ENCODE results near the gene PER3. TPM values are rescaled to one million over a fixed set of nuclear protein-coding genes. Genes with fewer than 3 reads are reported as not detected.

PER3 gene
- total and polyA plus RNA-seq, 2 of the 4 experiments (the other 2 are of a cell fraction), result 3.4 to 4.2 TPM

- H3K36me3 ChIP-seq (ENCODE audit: control insufficient read depth, insufficient read depth, low read length), result peaks cover 12% of the 10 kb centered on the region
- H2AFZ ChIP-seq (replicated peaks; ENCODE audit: low read length, poor library complexity), result no peak overlapping the region
- no peak overlapping the region for H3K14ac ChIP-seq (replicated peaks; ENCODE audit: low read depth, low read length)
- no peak overlapping the region for H3K4me2 ChIP-seq (ENCODE audit: low read depth, low read length)
- no peaks in the 10 kb centered on the region for H3K4me1 ChIP-seq (ENCODE audit: control insufficient read depth, insufficient read depth, low read length)
- in situ Hi-C loops (cut with MboI; ENCODE audit: low sequenced_read_pairs), result no loop called here
- no peak overlapping the region for H2AK9ac ChIP-seq (replicated peaks; ENCODE audit: low read depth, low read length, poor library complexity)
- H3K4me3 ChIP-seq (ENCODE audit: insufficient read depth, low read depth, low read length), result no peak overlapping the region
- WGBS, 2 experiments (ENCODE audit: extremely low coverage in 2 of 2, insufficient read length in 1 of 2), result 100% methylated on average over 4 of the region's 8 CpGs; no CpG with 5 or more reads in 1 of the 2 experiments
- no peak overlapping the region for H3K18ac ChIP-seq (ENCODE audit: low read depth, low read length)
- no peaks in the 10 kb centered on the region for H3K79me1 ChIP-seq (ENCODE audit: low read depth in 1 of 2, low read length in 2 of 2)
- H2BK5ac ChIP-seq (ENCODE audit: low read depth, low read length, poor library complexity, severe bottlenecking), result no peak overlapping the region
- no peaks in the 10 kb centered on the region for H3K27me3 ChIP-seq (ENCODE audit: control insufficient read depth, insufficient read depth, low read length)
- H3K27ac ChIP-seq (ENCODE audit: insufficient read depth, low read length), result no peak overlapping the region
- H2BK120ac ChIP-seq (ENCODE audit: low read depth, low read length), result no peak overlapping the region
- no peak overlapping the region for H2BK20ac ChIP-seq (ENCODE audit: low read depth, low read length)
- DNase-seq (no peak), ATAC-seq (ENCODE audit: low read depth) (no peak)
- no peak for TF ChIP-seq MAZ (IDR thresholded peaks at IDR 0.05; ENCODE audit: borderline replicate concordance, low read depth, low read length)
- no peak for TF ChIP-seq MXI1 (IDR thresholded peaks at IDR 0.05; ENCODE audit: borderline replicate concordance, low read depth, low read length)
- no peak for TF ChIP-seq CHD1 (IDR thresholded peaks at IDR 0.05; ENCODE audit: low read depth, low read length)
- TF ChIP-seq, protein P1, sequence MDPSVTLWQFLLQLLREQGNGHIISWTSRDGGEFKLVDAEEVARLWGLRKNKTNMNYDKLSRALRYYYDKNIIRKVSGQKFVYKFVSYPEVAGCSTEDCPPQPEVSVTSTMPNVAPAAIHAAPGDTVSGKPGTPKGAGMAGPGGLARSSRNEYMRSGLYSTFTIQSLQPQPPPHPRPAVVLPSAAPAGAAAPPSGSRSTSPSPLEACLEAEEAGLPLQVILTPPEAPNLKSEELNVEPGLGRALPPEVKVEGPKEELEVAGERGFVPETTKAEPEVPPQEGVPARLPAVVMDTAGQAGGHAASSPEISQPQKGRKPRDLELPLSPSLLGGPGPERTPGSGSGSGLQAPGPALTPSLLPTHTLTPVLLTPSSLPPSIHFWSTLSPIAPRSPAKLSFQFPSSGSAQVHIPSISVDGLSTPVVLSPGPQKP (IDR thresholded peaks at IDR 0.05; ENCODE audit: borderline replicate concordance, low read depth, low read length), result no peak
- no peak for TF ChIP-seq RFX5 (IDR thresholded peaks at IDR 0.05; ENCODE audit: low read depth, low read length)
- TF ChIP-seq, protein P2, sequence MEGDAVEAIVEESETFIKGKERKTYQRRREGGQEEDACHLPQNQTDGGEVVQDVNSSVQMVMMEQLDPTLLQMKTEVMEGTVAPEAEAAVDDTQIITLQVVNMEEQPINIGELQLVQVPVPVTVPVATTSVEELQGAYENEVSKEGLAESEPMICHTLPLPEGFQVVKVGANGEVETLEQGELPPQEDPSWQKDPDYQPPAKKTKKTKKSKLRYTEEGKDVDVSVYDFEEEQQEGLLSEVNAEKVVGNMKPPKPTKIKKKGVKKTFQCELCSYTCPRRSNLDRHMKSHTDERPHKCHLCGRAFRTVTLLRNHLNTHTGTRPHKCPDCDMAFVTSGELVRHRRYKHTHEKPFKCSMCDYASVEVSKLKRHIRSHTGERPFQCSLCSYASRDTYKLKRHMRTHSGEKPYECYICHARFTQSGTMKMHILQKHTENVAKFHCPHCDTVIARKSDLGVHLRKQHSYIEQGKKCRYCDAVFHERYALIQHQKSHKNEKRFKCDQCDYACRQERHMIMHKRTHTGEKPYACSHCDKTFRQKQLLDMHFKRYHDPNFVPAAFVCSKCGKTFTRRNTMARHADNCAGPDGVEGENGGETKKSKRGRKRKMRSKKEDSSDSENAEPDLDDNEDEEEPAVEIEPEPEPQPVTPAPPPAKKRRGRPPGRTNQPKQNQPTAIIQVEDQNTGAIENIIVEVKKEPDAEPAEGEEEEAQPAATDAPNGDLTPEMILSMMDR (conservative IDR thresholded peaks at IDR 0.05; ENCODE audit: low read depth, low read length), result no peak
- no peak for TF ChIP-seq MAFK (IDR thresholded peaks at IDR 0.05; ENCODE audit: low read depth, low read length)
- no peak for TF ChIP-seq BHLHE40 (IDR thresholded peaks at IDR 0.05; ENCODE audit: low read depth, low read length)
- TF ChIP-seq CEBPB (IDR thresholded peaks at IDR 0.05; ENCODE audit: low read depth, low read length), result no peak
- TF ChIP-seq RCOR1 (IDR thresholded peaks at IDR 0.05; ENCODE audit: insufficient replicate concordance, low read length), result no peak
- no peak for TF ChIP-seq FOS (IDR thresholded peaks at IDR 0.05; ENCODE audit: low read depth, low read length)
- TF ChIP-seq, protein P3, sequence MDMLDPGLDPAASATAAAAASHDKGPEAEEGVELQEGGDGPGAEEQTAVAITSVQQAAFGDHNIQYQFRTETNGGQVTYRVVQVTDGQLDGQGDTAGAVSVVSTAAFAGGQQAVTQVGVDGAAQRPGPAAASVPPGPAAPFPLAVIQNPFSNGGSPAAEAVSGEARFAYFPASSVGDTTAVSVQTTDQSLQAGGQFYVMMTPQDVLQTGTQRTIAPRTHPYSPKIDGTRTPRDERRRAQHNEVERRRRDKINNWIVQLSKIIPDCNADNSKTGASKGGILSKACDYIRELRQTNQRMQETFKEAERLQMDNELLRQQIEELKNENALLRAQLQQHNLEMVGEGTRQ (IDR thresholded peaks at IDR 0.05; ENCODE audit: low read depth, low read length), result no peak
- TF ChIP-seq SMC3 (IDR thresholded peaks at IDR 0.05; ENCODE audit: low read depth, low read length), result no peak
- TF ChIP-seq NFE2L2 (IDR thresholded peaks at IDR 0.05; ENCODE audit: low read depth, low read length), result no peak
- TF ChIP-seq POLR2A (IDR thresholded peaks at IDR 0.05; ENCODE audit: low read depth, low read length), result no peak
- dilution Hi-C loops (cut with HindIII; ENCODE audit: low sequenced_read_pairs, unreplicated experiment), result no loop called here
- no peak overlapping the region for H4K5ac ChIP-seq (ENCODE audit: low read depth, low read length)
- H3K23ac ChIP-seq (ENCODE audit: low read depth, low read length), result no peak overlapping the region
- intact Hi-C loops (cut with micrococcal nuclease), result no loop called here
- H2BK15ac ChIP-seq (ENCODE audit: low read depth, low read length), result no peak overlapping the region
- no peak overlapping the region for H2AK5ac ChIP-seq (ENCODE audit: low read depth, low read length)
- H3K9ac ChIP-seq (ENCODE audit: low read depth, low read length), result no peak overlapping the region
- H3K56ac ChIP-seq (ENCODE audit: extremely low read depth, insufficient read depth, low read length), result no peak overlapping the region
- H3K9me1 ChIP-seq (ENCODE audit: insufficient read depth, low read length), result no peaks in the 10 kb centered on the region
- H4K91ac ChIP-seq (ENCODE audit: insufficient read depth, low read depth, low read length), result no peak overlapping the region
- H4K20me1 ChIP-seq (ENCODE audit: insufficient read depth, low read length), result no peaks in the 10 kb centered on the region
- ChIA-PET CTCF (no interaction called here), POLR2A (ENCODE audit: unreplicated experiment) (no interaction called here)
- no peak overlapping the region for H4K8ac ChIP-seq (ENCODE audit: low read depth in 2 of 2, low read length in 2 of 2)
- H3K4ac ChIP-seq (ENCODE audit: low read depth, low read length), result no peak overlapping the region
- H3K9me3 ChIP-seq (ENCODE audit: control insufficient read depth, insufficient read depth, low read length), result no peaks in the 10 kb centered on the region
- no TSS peak for BruUV-seq (replicated peaks)
These were observed 40.6 kb downstream of the PER3 start for GRCh38 chr1:7824701-7825100.
